Lower lobe of right lung (tissue), 2 donors: Measurements from ENCODE around the gene LIMA1. TPM values are rescaled to one million over a fixed set of nuclear protein-coding genes. Genes with fewer than 3 reads are reported as not detected.

Source experiments
- ATAC-seq, 2 donors: fragments of 200-7000 bp; cut with Tn5 transposase; one replicate each; pipeline ENCODE4 v1.9.1; 2020 to 2022; ENCODE audit warnings: mild to moderate bottlenecking in 2 of 2, moderate library complexity in 2 of 2
- DNase-seq: peaks from one replicate; pipeline ENCODE4 v3.0.0-alpha.2; 2020
- H3K27ac ChIP-seq: fragments of 200-600 bp; one replicate; pipeline ENCODE4 v1.8.0; 2022
- H3K27me3 ChIP-seq: fragments of 200-600 bp; one replicate; pipeline ENCODE4 v1.8.0; 2022; ENCODE audit warnings: low read depth
- H3K36me3 ChIP-seq: fragments of 200-600 bp; one replicate; pipeline ENCODE4 v1.8.0; 2022; ENCODE audit warnings: mild to moderate bottlenecking
- H3K4me1 ChIP-seq: fragments of 200-600 bp; one replicate; pipeline ENCODE4 v1.8.0; 2022
- H3K4me3 ChIP-seq: fragments of 200-600 bp; one replicate; pipeline ENCODE4 v1.8.0; 2022; ENCODE audit warnings: mild to moderate bottlenecking
- H3K9me3 ChIP-seq: fragments of 200-600 bp; one replicate; pipeline ENCODE4 v1.8.0; 2022
- intact Hi-C: fragments of 100-400 bp; cut with DNase I; formaldehyde crosslinking; loops from one replicate; pipeline ENCODE4 v1.11.0; 2022
- total RNA-seq: library from RNA; stranded (reverse); fragmentation: NEBNext Ultra II Directional; extraction: Animal tissue kit (Norgen Biotek cat#: 25700); gene quantifications from one replicate; pipeline ENCODE4 v1.2.1, GENCODE V29; 2021
- TF ChIP-seq, protein P1 (sequence below): fragments of 200-600 bp; IDR thresholded peaks from one replicate; pipeline ENCODE4 v1.8.0; 2022; ENCODE audit warnings: antibody characterized with exemption, mild to moderate bottlenecking
- donor health status: DM: no; HTN: yes; CAD: no; lungs with severe emphysema.

LIMA1 gene
- total RNA-seq, 1 donor from 2014 or later: 76.6 TPM

- intact Hi-C loops: no loop called here
- peak in 1 of 2 donors; percentile 49 for ATAC-seq
- Histone ChIP-seq H3K27ac (peak overlapping the region; percentile 36), H3K4me1 (peaks cover 43% of the 10 kb centered on the region), H3K27me3 (no peaks in the 10 kb centered on the region), H3K9me3 (no peaks in the 10 kb centered on the region), H3K36me3 (peaks cover 30% of the 10 kb centered on the region), H3K4me3 (no peak overlapping the region)
- no peak for DNase-seq
- TF ChIP-seq, protein P1, sequence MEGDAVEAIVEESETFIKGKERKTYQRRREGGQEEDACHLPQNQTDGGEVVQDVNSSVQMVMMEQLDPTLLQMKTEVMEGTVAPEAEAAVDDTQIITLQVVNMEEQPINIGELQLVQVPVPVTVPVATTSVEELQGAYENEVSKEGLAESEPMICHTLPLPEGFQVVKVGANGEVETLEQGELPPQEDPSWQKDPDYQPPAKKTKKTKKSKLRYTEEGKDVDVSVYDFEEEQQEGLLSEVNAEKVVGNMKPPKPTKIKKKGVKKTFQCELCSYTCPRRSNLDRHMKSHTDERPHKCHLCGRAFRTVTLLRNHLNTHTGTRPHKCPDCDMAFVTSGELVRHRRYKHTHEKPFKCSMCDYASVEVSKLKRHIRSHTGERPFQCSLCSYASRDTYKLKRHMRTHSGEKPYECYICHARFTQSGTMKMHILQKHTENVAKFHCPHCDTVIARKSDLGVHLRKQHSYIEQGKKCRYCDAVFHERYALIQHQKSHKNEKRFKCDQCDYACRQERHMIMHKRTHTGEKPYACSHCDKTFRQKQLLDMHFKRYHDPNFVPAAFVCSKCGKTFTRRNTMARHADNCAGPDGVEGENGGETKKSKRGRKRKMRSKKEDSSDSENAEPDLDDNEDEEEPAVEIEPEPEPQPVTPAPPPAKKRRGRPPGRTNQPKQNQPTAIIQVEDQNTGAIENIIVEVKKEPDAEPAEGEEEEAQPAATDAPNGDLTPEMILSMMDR: no peak
Observed at GRCh38 chr12:50187084-50187900, 96.0 kb downstream of the LIMA1 start.

GRCh38 chr12:50186681-50187080 is 96.6 kb downstream of the LIMA1 start:
- peaks cover 43% of the 10 kb centered on the region for H3K4me1 ChIP-seq

GRCh38 chr12:50185970-50186663 is 97.2 kb downstream of the LIMA1 start:
- ATAC-seq (no peak), DNase-seq (no peak)
- peaks cover 43% of the 10 kb centered on the region for H3K4me1 ChIP-seq
- H3K9me3 ChIP-seq: no peaks in the 10 kb centered on the region
- intact Hi-C loops: no loop called here
- TF ChIP-seq, protein P1: no peak
- H3K4me3 ChIP-seq: no peak overlapping the region
- peak overlapping the region; percentile 36 for H3K27ac ChIP-seq
- H3K36me3 ChIP-seq: peaks cover 26% of the 10 kb centered on the region
- H3K27me3 ChIP-seq: no peaks in the 10 kb centered on the region

More at GRCh38 chr12:50186681-50187080, 96.6 kb downstream of the LIMA1 start:
- intact Hi-C loops: no loop called here
- DNase-seq (no peak), ATAC-seq (no peak)
- Histone ChIP-seq H3K36me3 (peaks cover 27% of the 10 kb centered on the region), H3K4me3 (no peak overlapping the region), H3K9me3 (no peaks in the 10 kb centered on the region), H3K27ac (peak overlapping the region; percentile 36), H3K27me3 (no peaks in the 10 kb centered on the region)
- TF ChIP-seq, protein P1: no peak

DNA sequence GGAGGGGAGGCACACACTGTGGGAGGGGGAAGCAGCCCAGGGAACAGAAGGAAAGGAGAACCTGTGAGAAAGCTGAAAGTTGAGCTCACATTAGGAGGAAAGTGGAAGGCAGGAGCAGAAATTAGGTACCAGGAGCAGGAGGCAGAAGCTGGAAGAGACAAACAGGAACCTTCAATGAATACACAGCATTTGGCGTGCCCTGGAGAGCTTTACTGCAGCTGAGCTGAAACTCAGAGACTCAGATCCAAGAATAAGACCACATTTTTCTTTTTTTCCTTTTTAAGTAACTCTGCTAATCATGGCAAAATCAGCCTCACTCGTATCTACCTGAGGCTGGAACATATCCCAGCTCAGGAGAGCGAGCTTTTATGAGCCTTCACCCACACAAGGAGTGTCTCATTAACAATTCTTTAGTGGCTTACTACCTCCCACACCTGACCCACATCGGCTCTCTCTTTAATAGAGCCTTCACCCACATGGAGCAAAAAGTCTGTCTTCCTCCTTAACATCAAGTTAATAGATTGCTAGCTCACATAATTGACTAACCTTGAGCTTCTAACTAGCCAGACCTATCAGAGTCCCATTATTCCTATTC is 97.9 kb downstream of the LIMA1 start:
- Histone ChIP-seq H3K36me3 (peaks cover 27% of the 10 kb centered on the region), H3K27ac (peak overlapping the region; percentile 33), H3K27me3 (no peaks in the 10 kb centered on the region), H3K4me3 (no peak overlapping the region), H3K4me1 (peaks cover 43% of the 10 kb centered on the region), H3K9me3 (no peaks in the 10 kb centered on the region)
- TF ChIP-seq, protein P1: no peak
- intact Hi-C loops: no loop called here
- ATAC-seq (no peak), DNase-seq (no peak)

- no peak overlapping the region for H3K27ac ChIP-seq
- TF ChIP-seq, protein P1: no peak
- peaks cover 38% of the 10 kb centered on the region for H3K36me3 ChIP-seq
- DNase-seq (no peak), ATAC-seq (no peak)
- no peaks in the 10 kb centered on the region for H3K27me3 ChIP-seq
- intact Hi-C loops: no loop called here
- no peak overlapping the region for H3K4me3 ChIP-seq
- H3K4me1 ChIP-seq: peaks cover 42% of the 10 kb centered on the region
- H3K9me3 ChIP-seq: no peaks in the 10 kb centered on the region
Observed at GRCh38 chr12:50184261-50184660, 99.1 kb downstream of the LIMA1 start.
